NB4 (cell line): ENCODE measurements around the gene KEL.

Experiments used
- DNase-seq: peaks from one replicate; pipeline ENCODE4 v3.0.0; 2010; ENCODE audit warnings: low read depth
- H3K4me3 ChIP-seq: one replicate; pipeline ENCODE4 v1.5.1; 2011; ENCODE audit warnings: mild to moderate bottlenecking, low read depth, low read length, moderate library complexity
- CTCF ChIP-seq: IDR thresholded peaks from one replicate; pipeline ENCODE4 v1.5.1; 2012; ENCODE audit warnings: low read depth, low read length
- MAX ChIP-seq: IDR thresholded peaks from 2 replicates; pipeline ENCODE4 v1.6.1; 2011; ENCODE audit warnings: low read depth, low read length
- MYC ChIP-seq: IDR thresholded peaks from 2 replicates; pipeline ENCODE4 v1.6.1; 2011; ENCODE audit warnings: low read depth, low read length
- POLR2A ChIP-seq: IDR thresholded peaks from 2 replicates; pipeline ENCODE4 v1.6.1; 2011; ENCODE audit warnings: mild to moderate bottlenecking; ENCODE audit not compliant: insufficient read length; ENCODE audit errors: extremely low read depth

KEL gene

GRCh38 chr7:142939226-142939910 is 22.8 kb downstream of the KEL start, which contains the start of gene LLCFC1:
TSS of gene LLCFC1 (plus strand) at chr7:142939484. CDS start at chr7:142939622, 138 bp downstream.
- DNase-seq, result peak; percentile 28
- TF ChIP-seq CTCF (peak; percentile 51), MAX (no peak)
- no peak within 1 kb of the TSS for H3K4me3 ChIP-seq

GRCh38 chr7:142938611-142939010 is 23.6 kb downstream of the KEL start:
- no peak overlapping the region for H3K4me3 ChIP-seq
- TF ChIP-seq MAX, result no peak
- no peak for TF ChIP-seq MYC
- no peak for TF ChIP-seq POLR2A
- no peak for TF ChIP-seq CTCF
- no peak for DNase-seq

- TF ChIP-seq MYC, result no peak
- no peak for TF ChIP-seq MAX
- TF ChIP-seq CTCF, result no peak
- no peak for TF ChIP-seq POLR2A
- DNase-seq, result no peak
- no peak overlapping the region for H3K4me3 ChIP-seq
Observed at GRCh38 chr7:142935941-142936565, 26.1 kb downstream of the KEL start.

GRCh38 chr7:142934056-142934455 is 28.1 kb downstream of the KEL start:
- DNase-seq, result no peak
- H3K4me3 ChIP-seq, result no peak overlapping the region
- TF ChIP-seq MYC (no peak), MAX (no peak), POLR2A (no peak), CTCF (no peak)

GRCh38 chr7:142933624-142934023 is 28.5 kb downstream of the KEL start, which contains the start of gene TRPV5:
TSS of gene TRPV5 (minus strand) at chr7:142933746. CDS start at chr7:142933459, 287 bp downstream.
- TF ChIP-seq CTCF (no peak), MYC (no peak), MAX (no peak), POLR2A (no peak)
- no peak for DNase-seq
- no peak within 1 kb of the TSS for H3K4me3 ChIP-seq
